Bronchial smooth muscle cell (primary cell): Measurements from ENCODE around the gene EGFL8. TPM values are rescaled to one million over a fixed set of nuclear protein-coding genes. Genes with fewer than 3 reads are reported as not detected.

Experiments
- total RNA-seq: library from RNA; depleted of rRNA; stranded (reverse); fragments of >200 nt; gene quantifications from 2 replicates; pipeline ENCODE4 v1.2.1, GENCODE V29; 2014

Gene EGFL8
- total RNA-seq = 1.6 and 2.4 TPM in 2 replicates

DNA sequence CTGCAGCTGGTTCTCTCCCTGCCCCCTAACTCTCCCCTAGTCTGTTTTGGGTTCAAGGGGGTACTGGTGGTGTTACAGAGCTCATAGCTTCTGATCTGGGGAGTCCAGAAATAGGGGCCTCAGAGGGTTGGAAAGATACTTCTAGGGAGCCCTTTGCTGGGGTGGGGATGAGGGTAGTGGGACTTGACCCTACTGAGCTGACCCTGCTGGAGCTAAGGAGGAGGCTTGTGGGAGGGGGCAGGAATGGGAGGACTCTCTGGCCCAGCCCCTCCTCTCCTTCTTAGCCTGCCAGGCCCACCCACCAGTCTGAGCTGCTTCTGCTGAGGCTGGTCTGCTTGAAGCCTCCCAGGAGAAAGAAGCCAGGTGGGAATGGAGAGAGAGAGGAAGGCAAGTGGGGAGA is at the start of gene EGFL8:
TSS of gene EGFL8 (plus strand) at position 301 of the 400 bp plus-strand sequence. CDS start 1,571 bp downstream, outside the sequence.

DNA sequence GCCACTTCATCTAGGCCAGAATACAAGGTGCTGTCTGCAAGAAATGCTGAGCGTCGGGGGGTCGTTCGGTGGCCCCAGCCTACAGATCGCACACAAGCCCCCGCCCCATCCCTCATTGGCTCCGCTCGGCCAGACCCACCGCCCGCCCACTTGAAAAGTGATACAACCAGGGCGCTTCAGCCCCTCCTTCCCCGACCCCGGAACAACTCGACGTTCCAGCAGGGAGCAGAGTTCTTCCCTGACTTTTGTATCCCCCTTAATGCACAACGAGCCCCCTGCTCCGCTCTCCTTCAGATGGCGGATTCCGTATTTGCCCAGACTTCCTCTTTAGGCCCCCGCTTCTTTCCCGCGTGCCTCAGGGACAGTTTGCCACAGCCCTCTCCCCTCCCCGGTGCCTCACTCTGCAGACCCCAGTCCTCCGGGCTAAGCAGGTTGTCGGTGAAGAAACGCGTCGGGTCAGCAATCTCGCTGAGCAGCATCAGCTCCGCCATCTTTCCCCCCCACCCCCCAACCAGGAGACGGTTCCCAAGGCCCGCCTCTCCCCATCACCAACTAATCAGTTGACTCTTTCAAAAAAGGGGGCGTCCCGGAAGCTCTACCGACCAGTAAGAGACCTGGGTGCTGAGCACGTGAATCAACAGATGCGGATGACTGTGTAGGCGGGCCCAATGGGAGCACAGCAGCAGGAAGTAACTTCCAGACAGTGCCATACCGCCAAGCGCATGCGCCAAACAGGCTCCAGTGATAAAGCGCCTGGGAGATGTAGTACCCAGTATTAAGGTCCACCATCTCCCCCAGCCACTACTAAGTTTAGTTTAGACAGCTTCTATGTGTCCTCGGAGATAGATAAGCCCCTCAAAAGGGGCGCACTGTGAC is 36.4 kb upstream of the EGFL8 start, which contains the start of gene ATF6B:
TSS of gene ATF6B (minus strand) at position 530 of the 876 bp plus-strand sequence. CDS start at position 491, 39 bp downstream.

DNA sequence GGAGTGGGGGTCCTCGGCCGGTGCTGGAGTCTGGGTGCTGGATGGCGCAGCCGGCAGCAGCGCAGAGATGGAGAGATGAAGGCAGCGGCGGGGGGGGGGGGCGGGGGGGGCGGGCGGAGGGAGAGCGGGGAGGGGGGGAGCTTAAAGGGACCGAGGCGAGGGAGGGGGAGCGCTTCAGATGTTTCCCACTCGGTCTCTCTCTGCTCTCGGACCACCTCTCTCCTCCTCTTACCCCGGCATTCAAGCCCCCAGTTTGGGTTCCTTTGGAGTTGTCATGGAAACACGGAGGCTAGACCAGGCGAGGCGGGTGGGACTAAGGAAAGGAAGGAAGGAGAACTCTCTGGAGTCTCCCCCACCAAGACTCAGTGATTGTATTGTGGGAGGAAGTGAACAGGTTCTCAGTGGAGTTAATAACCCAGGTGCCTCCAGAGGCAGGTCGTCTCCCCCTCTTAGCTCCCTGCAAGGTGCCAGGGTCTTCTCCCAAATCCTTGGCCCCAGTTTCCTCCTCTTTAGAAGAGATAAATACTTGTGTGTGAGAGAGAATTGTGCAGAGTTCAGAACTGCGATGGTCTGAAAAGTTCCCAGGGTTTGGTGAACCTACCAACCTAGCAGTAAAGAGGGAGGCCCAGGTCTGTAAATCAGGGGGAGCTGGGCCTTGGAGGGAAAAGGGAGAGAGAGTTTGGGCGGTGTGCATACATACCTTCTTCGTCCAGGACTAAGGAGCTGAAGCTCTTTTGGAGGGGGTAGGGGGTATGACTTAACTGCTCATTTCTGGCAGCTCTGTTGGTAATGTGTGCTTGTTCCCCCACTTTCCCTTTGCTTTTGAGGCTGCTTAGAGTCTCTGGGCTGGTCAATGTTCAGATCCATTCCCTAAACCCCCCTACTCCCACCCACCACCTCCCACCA is 12.3 kb upstream of the EGFL8 start, which contains the start of gene PRRT1:
TSS of gene PRRT1 (minus strand) at position 77 of the 906 bp plus-strand sequence. CDS start 112 bp downstream, outside the sequence.

DNA sequence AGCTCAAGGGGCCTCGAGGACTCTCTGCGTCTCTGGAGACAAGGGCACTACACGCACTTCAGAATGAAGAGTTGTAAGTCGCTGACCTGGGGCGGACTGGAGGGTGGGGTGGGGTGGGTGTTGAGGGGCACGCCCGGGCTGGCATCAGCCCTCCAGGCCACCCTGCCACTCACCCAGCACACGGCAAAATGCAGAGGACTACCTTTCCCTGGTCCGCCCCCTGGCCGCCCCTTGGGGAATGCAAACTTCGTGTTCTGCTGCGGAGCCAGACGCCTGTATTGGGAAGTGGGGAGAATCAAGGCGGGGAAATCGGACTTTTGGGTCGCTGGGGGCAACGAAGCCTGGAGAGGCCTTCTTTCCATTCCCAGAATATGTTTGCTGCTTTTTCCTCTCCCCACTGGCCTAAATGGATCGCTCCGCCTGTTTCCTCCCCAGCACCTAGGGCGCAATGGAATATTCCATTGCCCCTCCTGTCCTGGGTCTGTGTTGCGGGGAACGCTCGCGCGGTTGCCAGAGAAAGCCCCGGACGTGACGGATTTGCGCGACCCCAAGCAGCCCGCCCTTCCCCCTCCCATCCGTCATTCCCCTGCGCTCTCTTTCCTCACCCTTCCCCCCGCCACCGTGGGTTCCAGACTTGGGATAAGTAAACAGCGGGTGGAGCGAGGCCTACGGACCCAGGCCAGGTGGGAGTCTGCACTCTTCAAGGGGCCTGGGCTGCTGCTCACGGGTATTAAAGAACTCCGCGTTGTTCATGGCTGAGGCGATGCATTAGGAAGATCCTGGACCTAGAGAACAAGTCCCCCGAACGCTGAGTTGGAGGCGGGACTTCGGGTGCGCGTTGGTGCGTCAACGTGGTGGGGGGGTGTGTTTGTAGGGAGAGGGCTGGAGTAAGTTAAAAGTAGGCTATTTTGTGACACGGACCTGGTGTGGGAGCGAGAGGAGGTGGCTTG is 10.6 kb upstream of the EGFL8 start, which contains the start of gene PPT2:
TSS of gene PPT2 (plus strand) at position 578 of the 950 bp plus-strand sequence. CDS start 454 bp downstream, outside the sequence.

DNA sequence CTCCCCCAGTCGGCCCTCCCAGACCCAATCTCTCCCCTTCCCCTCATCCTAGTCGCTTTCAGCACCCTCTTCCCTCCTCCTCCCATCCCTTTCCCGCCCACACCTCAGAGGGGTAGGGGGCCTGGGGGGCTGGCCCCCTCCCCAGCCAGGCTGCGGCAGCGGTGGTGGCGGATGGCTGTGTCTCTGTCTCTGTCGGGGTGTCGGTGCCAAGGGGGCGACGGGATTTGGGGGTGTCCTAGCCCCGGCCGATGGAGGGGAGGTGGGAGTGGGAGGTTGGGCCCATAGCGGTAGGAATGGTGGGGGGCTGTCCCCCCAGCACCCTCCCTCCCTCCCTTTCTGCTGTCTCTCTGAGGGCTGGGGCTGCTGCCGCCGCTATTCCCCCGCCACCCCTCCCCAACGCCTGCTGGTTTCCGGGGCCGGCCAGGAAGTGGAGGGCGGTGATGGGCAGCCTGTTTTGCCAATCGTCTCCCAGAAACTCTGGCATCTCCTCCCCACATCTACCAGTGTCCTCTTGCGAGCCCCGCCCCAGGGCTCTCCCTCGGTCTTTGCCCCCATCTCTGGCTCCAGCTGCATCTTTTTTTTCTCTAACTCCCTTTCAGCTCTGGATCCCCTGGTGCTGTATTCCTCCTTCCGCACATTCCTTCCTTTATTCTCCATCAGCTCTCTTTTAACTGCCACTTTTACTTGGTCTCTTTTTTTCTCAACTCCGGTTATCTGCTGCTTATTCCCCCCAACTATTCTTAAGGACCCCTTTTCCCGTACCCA is 11.5 kb downstream of the EGFL8 start, which contains the start of gene AGPAT1:
TSS of gene AGPAT1 (minus strand) at position 374 of the 765 bp plus-strand sequence. CDS start 4,588 bp downstream, outside the sequence.

DNA sequence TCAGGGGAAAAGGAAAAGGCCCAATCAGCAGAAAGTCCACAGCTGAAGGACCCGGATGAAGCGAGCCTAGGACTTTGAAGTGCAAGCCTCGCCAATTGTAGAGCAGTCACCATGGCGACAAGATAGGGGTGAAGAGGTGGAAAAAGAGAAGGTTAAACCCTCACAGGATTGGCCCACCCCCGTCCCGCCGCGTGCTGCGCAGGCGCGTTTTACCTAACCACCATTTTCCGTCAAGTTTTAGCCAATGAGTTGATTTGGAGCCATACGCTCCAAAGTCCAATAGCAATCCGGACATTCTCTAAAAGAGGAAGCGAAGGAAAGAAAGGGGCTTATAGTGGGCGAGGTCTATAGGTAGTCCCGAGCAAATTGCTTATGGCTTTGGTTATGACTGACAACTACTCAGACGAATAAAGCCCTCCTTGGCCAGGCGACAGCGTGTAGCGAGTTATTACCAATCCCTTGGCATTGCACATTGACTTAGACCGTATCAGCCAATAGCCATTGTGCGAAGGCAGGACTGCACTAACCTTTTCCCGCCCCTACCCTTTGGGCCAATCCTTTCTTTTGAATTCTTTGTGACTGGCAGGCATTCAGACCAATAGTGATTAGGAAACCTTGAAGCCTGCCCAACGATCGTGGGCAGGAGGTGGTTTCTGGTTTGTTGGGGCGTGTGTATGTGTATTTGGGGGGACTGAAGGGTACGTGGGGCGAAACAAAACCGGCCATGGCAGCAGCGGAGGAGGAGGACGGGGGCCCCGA is 13.6 kb downstream of the EGFL8 start, which contains the start of gene RNF5:
TSS of gene RNF5 (plus strand) at position 618 of the 759 bp plus-strand sequence. CDS start at position 725, 107 bp downstream.

DNA sequence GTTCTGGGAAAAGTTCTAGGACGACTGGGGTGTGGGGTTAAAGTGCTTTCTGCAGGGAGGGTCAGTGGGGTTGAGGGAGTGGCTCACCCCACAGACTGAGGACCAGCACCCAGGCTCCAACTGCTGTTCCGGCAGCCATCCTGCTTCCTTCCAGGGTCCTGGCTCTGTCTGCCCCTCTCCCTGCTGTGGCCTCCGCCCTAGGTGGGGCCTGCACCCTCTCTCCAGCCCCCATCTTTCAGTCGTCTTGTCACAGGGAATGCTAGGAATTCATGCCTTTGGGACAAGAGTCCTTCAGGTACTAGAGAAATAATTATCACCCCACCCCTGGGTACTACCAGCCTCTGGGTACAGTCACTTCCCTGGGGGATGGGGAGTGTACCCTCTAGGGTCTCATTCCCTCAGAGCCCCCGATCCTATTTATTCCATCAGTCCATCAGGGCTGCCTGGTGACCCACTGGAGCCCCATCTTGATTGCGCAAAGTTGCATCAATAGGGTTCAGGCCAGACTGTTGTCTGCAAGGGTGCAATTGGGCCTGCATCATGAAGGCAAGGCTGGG is 19.8 kb downstream of the EGFL8 start, which contains the start of gene AGER:
TSS of gene AGER (minus strand) at position 170 of the 557 bp plus-strand sequence. CDS start at position 139, 31 bp downstream.

DNA sequence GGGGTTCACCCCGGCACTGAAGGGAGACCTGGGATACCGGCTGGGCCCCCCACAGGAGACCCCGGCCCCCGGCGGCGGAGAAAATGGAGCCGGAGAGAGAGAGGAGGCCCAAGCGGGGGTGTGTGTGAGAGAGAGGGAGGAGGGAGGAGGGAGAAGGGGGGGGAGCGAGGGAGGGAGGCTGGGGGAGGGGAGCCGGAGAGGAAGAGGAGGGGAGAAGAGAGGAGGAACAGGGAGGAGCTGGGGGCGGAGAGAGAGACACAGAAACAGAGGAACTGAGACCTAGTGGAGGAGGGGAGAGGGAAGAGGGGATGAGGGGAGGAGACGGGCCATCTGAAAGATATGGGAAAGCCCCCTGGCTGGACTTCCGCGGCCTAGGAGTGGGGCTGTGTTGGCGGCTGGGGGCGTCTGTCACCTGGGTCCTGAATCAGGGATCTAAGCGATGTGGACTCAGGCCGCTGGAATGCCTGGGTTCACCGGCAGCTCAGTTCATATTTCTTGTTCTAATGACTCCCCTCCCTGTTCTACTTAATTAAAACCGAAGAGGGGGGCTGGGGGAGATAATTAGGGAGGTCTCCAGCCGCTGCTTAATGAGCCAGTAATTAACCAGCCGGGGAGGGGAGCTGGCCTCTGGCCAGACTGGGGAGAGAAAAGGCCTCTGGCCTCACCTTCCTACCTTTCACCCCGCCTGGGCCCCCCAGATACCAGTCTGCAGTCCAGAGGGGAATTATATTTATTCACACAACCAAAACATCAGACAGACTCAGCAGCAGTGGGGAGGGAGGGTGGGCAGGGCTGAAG is 25.9 kb downstream of the EGFL8 start, which contains the start of gene PBX2:
TSS of gene PBX2 (minus strand) at position 149 of the 798 bp plus-strand sequence. CDS start 287 bp downstream, outside the sequence.

DNA sequence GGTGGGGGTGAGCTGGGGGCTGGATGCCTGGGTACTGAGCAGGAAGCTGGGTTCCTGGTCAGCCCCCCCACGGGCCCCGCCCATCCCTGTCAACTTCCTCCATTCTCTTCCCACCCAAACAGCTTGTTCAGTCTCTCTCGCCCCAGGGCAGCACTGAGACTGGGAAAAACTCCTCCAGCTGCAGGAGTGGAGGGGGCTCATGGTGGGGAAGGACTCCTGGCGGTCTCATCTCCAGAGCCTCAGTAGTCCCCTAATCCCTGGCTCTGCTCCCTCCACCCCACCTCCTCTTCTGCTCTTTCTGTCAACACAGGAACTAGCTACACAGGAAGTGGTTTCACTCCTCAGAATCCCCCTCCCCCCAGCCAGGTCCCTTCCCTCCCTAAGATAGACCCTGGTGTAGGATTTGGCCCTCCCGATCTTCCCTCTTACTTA is 28.2 kb downstream of the EGFL8 start, which contains the start of gene GPSM3:
TSS of gene GPSM3 (minus strand) at position 36 of the 432 bp plus-strand sequence. CDS start 130 bp downstream, outside the sequence.

Other genes starting within 250 kb of the EGFL8 start
- gene C2, start 236.9 kb upstream of the EGFL8 start, total RNA-seq = 0.86 and 2.0 TPM in 2 replicates
- gene CFB, start 218.5 kb upstream of the EGFL8 start, total RNA-seq = 33.7 and 56.8 TPM in 2 replicates
- 81.3 and 85.3 TPM in 2 replicates for gene NELFE, start 205.6 kb upstream of the EGFL8 start, total RNA-seq
- 55.6 and 56.4 TPM in 2 replicates for gene SKIC2, start 205.4 kb upstream of the EGFL8 start, total RNA-seq
- 7.7 and 8.2 TPM in 2 replicates for gene DXO, start 192.5 kb upstream of the EGFL8 start, total RNA-seq
- 13.1 and 13.6 TPM in 2 replicates for gene C4A, start 182.5 kb upstream of the EGFL8 start, total RNA-seq
- 8.8 and 15.4 TPM in 2 replicates for gene C4B, start 149.8 kb upstream of the EGFL8 start, total RNA-seq
- gene CYP21A2, start 126.2 kb upstream of the EGFL8 start, total RNA-seq = under 0.01 TPM in 1 of 2 replicates, not detected in the other
- gene TNXB, start 55.3 kb upstream of the EGFL8 start, total RNA-seq = 10.6 and 39.2 TPM in 2 replicates
- 10.2 and 12.0 TPM in 2 replicates for gene ATF6B, start 36.3 kb upstream of the EGFL8 start, total RNA-seq
- gene FKBPL, start 34.3 kb upstream of the EGFL8 start, total RNA-seq = 7.3 and 8.9 TPM in 2 replicates
- 0.09 and 0.32 TPM in 2 replicates for gene PRRT1, start 12.7 kb upstream of the EGFL8 start, total RNA-seq
- gene PPT2, start 10.5 kb upstream of the EGFL8 start, total RNA-seq = 18.6 and 39.7 TPM in 2 replicates
- gene AGPAT1, start 11.5 kb downstream of the EGFL8 start, total RNA-seq = 21.9 and 22.2 TPM in 2 replicates
- gene RNF5, start 13.8 kb downstream of the EGFL8 start, total RNA-seq = 14.4 and 15.6 TPM in 2 replicates
- 0.16 and 0.17 TPM in 2 replicates for gene AGER, start 19.7 kb downstream of the EGFL8 start, total RNA-seq
- gene PBX2, start 25.6 kb downstream of the EGFL8 start, total RNA-seq = 27.9 and 31.4 TPM in 2 replicates
- 0.17 and 0.95 TPM in 2 replicates for gene GPSM3, start 28.0 kb downstream of the EGFL8 start, total RNA-seq
- 0.77 and 0.79 TPM in 2 replicates for gene NOTCH4, start 59.5 kb downstream of the EGFL8 start, total RNA-seq
- not detected in 2 replicates for gene TSBP1, start 207.3 kb downstream of the EGFL8 start, total RNA-seq
- not detected in 2 replicates for gene BTNL2, start 242.6 kb downstream of the EGFL8 start, total RNA-seq